Measurements from ENCODE around the gene MBTD1.

- no peak for TF ChIP-seq RCOR1 (IDR thresholded peaks at IDR 0.05; ENCODE audit: low read depth, low read length)
- TF ChIP-seq RARB (CRISPR knock-in tag; IDR thresholded peaks at IDR 0.05): no peak
- TF ChIP-seq ZSCAN20 (CRISPR knock-in tag; IDR thresholded peaks at IDR 0.05): no peak
- TF ChIP-seq CTCF (IDR thresholded peaks at IDR 0.05): no peak
- no peak for TF ChIP-seq CEBPB (IDR thresholded peaks at IDR 0.05)
- TF ChIP-seq PBX3 (IDR thresholded peaks at IDR 0.05): no peak
- TF ChIP-seq, protein P1, sequence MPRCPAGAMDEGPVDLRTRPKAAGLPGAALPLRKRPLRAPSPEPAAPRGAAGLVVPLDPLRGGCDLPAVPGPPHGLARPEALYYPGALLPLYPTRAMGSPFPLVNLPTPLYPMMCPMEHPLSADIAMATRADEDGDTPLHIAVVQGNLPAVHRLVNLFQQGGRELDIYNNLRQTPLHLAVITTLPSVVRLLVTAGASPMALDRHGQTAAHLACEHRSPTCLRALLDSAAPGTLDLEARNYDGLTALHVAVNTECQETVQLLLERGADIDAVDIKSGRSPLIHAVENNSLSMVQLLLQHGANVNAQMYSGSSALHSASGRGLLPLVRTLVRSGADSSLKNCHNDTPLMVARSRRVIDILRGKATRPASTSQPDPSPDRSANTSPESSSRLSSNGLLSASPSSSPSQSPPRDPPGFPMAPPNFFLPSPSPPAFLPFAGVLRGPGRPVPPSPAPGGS (IDR thresholded peaks at IDR 0.05): no peak
- TF ChIP-seq POLR2A (IDR thresholded peaks at IDR 0.05; ENCODE audit: low read length): no peak
Observed at GRCh38 chr17:51279183-51279582, 19.3 kb upstream of the MBTD1 start.
